GM12878 (cell line): ENCODE measurements around the gene CFAP92. TPM values are rescaled to one million over a fixed set of nuclear protein-coding genes. Genes with fewer than 3 reads are reported as not detected.

Experiments
- ATAC-seq: fragments of 200-7000 bp; cut with Tn5 transposase; 3 replicates; pipeline ENCODE4 v1.9.1; 2020; ENCODE audit warnings: mild to moderate bottlenecking, moderate library complexity
- BruUV-seq: library from RNA; stranded (reverse); fragments of 400-500 nt; replicated peaks from 2 replicates; lab custom pipeline; 2021; lab: Mats Ljungman, UMichigan
- CTCF ChIA-PET: fragments of 300-600 bp; sonication (Branson Sonifier 250); formaldehyde crosslinking; extraction: SDS; loops from one replicate; lab custom pipeline; 2021; ENCODE audit warnings: inconsistent platforms; lab: Yijun Ruan, JAX
- POLR2A ChIA-PET: fragments of 350-600 bp; formaldehyde crosslinking; extraction: SDS; loops from one replicate; lab custom pipeline; 2021; ENCODE audit warnings: inconsistent platforms; lab: Charles Lee
- RAD21 ChIA-PET: fragments of 300-600 bp; sonication (Branson Sonifier 250); formaldehyde crosslinking; loops from one replicate; lab custom pipeline; 2023; ENCODE audit warnings: antibody characterized with exemption; ENCODE audit not compliant: unreplicated experiment; lab: Charles Lee
- SMC1A ChIA-PET: fragments of 300-600 bp; sonication (Branson Sonifier 250); formaldehyde crosslinking; loops from one replicate; lab custom pipeline; 2023; ENCODE audit not compliant: unreplicated experiment, uncharacterized antibody; lab: Charles Lee
- DNase-seq: peaks from one replicate; pipeline ENCODE4 v3.0.0-alpha.2; 2011; ENCODE audit warnings: low read depth, low spot score
- FAIRE-seq: peaks from 3 replicates; lab custom pipeline; 2011; peaks lifted over from hg19 to GRCh38; lab: Jason Lieb, UNC
- H2AFZ ChIP-seq: 2 replicates; pipeline ENCODE4 v1.6.0; 2011; ENCODE audit warnings: low read depth, low read length, control low read depth; ENCODE audit not compliant: control insufficient read depth
- H3K27ac ChIP-seq: 2 replicates; pipeline ENCODE4 v1.5.1; 2011; ENCODE audit warnings: control low read depth; ENCODE audit not compliant: control insufficient read depth, insufficient read depth
- H3K27me3 ChIP-seq, 2 experiments: replicated peaks in 1 of 2; 2 replicates each; pipeline versions ENCODE4 v1.6.0 to v1.6.1; 2011; ENCODE audit warnings: low read length in 1 of 2; ENCODE audit not compliant: control insufficient read depth in 2 of 2, insufficient read depth in 2 of 2
- H3K36me3 ChIP-seq, 2 experiments: 2 replicates each; pipeline ENCODE4 v1.5.1; 2011; ENCODE audit warnings: low read length in 1 of 2; ENCODE audit not compliant: control insufficient read depth in 2 of 2, insufficient read depth in 2 of 2
- H3K4me1 ChIP-seq: 2 replicates; pipeline ENCODE4 v1.6.1; 2011; ENCODE audit warnings: mild to moderate bottlenecking, low read length, moderate library complexity, mixed read lengths; ENCODE audit not compliant: control insufficient read depth, insufficient read depth
- H3K4me2 ChIP-seq: 2 replicates; pipeline ENCODE4 v1.6.0; 2011; ENCODE audit warnings: control low read depth; ENCODE audit not compliant: control insufficient read depth, insufficient read depth
- H3K4me3 ChIP-seq: fragments of 200-600 bp; sonication (generic); 2 replicates; pipeline ENCODE4 v1.5.1; 2016
- H3K79me2 ChIP-seq: 2 replicates; pipeline ENCODE4 v1.6.0; 2011; ENCODE audit warnings: low read length; ENCODE audit not compliant: control insufficient read depth, insufficient read depth
- H3K9ac ChIP-seq: 2 replicates; pipeline ENCODE4 v1.8.0; 2011; ENCODE audit warnings: low read length, control low read depth, mixed read lengths; ENCODE audit not compliant: control insufficient read depth, insufficient read depth
- H3K9me3 ChIP-seq: replicated peaks from 3 replicates; pipeline ENCODE4 v1.5.1; 2011; ENCODE audit warnings: mild to moderate bottlenecking, low read length; ENCODE audit not compliant: control insufficient read depth, insufficient read depth
- H4K20me1 ChIP-seq: 2 replicates; pipeline ENCODE4 v1.6.0; 2011; ENCODE audit not compliant: control insufficient read depth, insufficient read depth
- CREM ChIP-seq: IDR thresholded peaks from 2 replicates; pipeline ENCODE4 v1.6.1; 2014; ENCODE audit warnings: antibody characterized with exemption, low read depth
- EP300 ChIP-seq, 2 experiments: fragments of 150-350 bp in 1 of 2; IDR thresholded peaks; 2 replicates each; pipeline ENCODE4 v1.6.1; 2011 to 2012; ENCODE audit warnings: low read depth in 2 of 2, low read length in 2 of 2, borderline replicate concordance in 1 of 2, improper control_type of control experiment in 1 of 2, inconsistent platforms in 1 of 2; ENCODE audit not compliant: control insufficient read depth in 1 of 2
- IRF4 ChIP-seq: IDR thresholded peaks from 2 replicates; pipeline ENCODE4 v1.6.1; 2011; ENCODE audit warnings: low read depth, low read length
- KDM1A ChIP-seq: fragments of 200-600 bp; sonication (generic); IDR thresholded peaks from 2 replicates; pipeline ENCODE4 v1.6.1; 2016; ENCODE audit warnings: borderline replicate concordance
- NR2C2 ChIP-seq: IDR thresholded peaks from 2 replicates; pipeline ENCODE4 v1.6.1; 2011; ENCODE audit warnings: borderline replicate concordance, low read depth; ENCODE audit not compliant: control insufficient read depth, insufficient read length
- PAX5 ChIP-seq: IDR thresholded peaks from 2 replicates; pipeline ENCODE4 v1.6.1; 2011; ENCODE audit warnings: low read depth, low read length, borderline replicate concordance
- POLR2AphosphoS5 ChIP-seq: IDR thresholded peaks from 2 replicates; pipeline ENCODE4 v1.6.1; 2011; ENCODE audit warnings: mild to moderate bottlenecking, low read length, inconsistent platforms
- STAT1 ChIP-seq: fragments of 450-650 bp; conservative IDR thresholded peaks from 2 replicates; pipeline ENCODE4 v1.6.1; 2014; ENCODE audit warnings: antibody characterized with exemption, mild to moderate bottlenecking
- TAF1 ChIP-seq: IDR thresholded peaks from 2 replicates; pipeline ENCODE4 v1.6.1; 2011; ENCODE audit warnings: mild to moderate bottlenecking, low read depth, low read length, borderline replicate concordance
- whole genome bisulfite sequencing: methylation state at CpG from one replicate; pipeline ENCODE4 v1.1.6; 2016; ENCODE audit warnings: low lambda C conversion rate; ENCODE audit not compliant: insufficient replicate concordance, insufficient coverage; ENCODE audit errors: missing lambda C conversion rate; 5-methylcytosine and 5-hydroxymethylcytosine counted together
- in situ Hi-C: fragments of 300-500 bp; cut with MboI; formaldehyde crosslinking; loops from 9 replicates; pipeline ENCODE4 v1.14.3; 2018; ENCODE audit warnings: mixed read lengths
- intact Hi-C: fragments of 100-400 bp; cut with micrococcal nuclease; formaldehyde crosslinking; loops from one replicate; pipeline ENCODE4 v1.14.2; 2022; ENCODE audit not compliant: unreplicated experiment
- polyA plus RNA-seq, 11 experiments: library from polyadenylated mRNA; depleted of rRNA in 4 of 11; unstranded in 6 of 11; stranded (reverse) in 5 of 11; fragments of >200 nt; fragmentation: Nextera tagmentation in 4 of 11; fragmentation: Illumina TruSeq in 1 of 11; extraction: Ambion mirVana in 4 of 11; extraction: Trizol in 1 of 11; gene quantifications; 1 replicate in 1 of 11; 2 replicates in 10 of 11; pipeline versions ENCODE4 v1.2.1 to v1.2.3, GENCODE V29; 2011 to 2016; ENCODE audit warnings: inconsistent platforms in 2 of 11, missing spikeins in 2 of 11, low read depth in 1 of 11
- total RNA-seq, 4 experiments: library from RNA; depleted of rRNA in 3 of 4; stranded (reverse); fragments of >200 nt in 3 of 4; fragmentation: Illumina TruSeq in 1 of 4; extraction: Trizol in 1 of 4; gene quantifications; 2 replicates each; pipeline versions ENCODE4 v1.2.1 to v1.2.3, GENCODE V29; 2013 to 2021
- TF ChIP-seq, protein P1 (sequence below), 3 experiments: IDR thresholded peaks in 2 of 3; conservative IDR thresholded peaks in 1 of 3; 2 replicates each; pipeline ENCODE4 v1.5.1; 2011; ENCODE audit warnings: low read depth in 3 of 3, low read length in 3 of 3, mild to moderate bottlenecking in 3 of 3, control low read depth in 2 of 3, moderate library complexity in 2 of 3, inconsistent platforms in 1 of 3, mixed read lengths in 1 of 3; ENCODE audit not compliant: control insufficient read depth in 2 of 3, insufficient read depth in 1 of 3; ENCODE audit errors: extremely low read depth in 1 of 3
- TF ChIP-seq, protein P2 (sequence below): fragments of 450-650 bp; formaldehyde crosslinking; IDR thresholded peaks from 2 replicates; pipeline ENCODE4 v1.5.0; 2022; ENCODE audit warnings: mild to moderate bottlenecking, missing genetic modification characterization
- TF ChIP-seq, protein P3 (sequence below): fragments of 150-350 bp; IDR thresholded peaks from 2 replicates; pipeline ENCODE4 v1.6.1; 2014; ENCODE audit warnings: mild to moderate bottlenecking, low read depth, low read length
- TF ChIP-seq, protein P4 (sequence below): fragments of 450-650 bp; IDR thresholded peaks from 2 replicates; pipeline ENCODE4 v1.6.1; 2016; ENCODE audit warnings: mild to moderate bottlenecking

The CFAP92 gene
- total and polyA plus RNA-seq, 10 of the 15 experiments (the other 5 are each of a cell fraction or from before 2014, with no cell fraction given), result 0.05 to 0.52 (median 0.14) TPM; not detected in 7

DNA sequence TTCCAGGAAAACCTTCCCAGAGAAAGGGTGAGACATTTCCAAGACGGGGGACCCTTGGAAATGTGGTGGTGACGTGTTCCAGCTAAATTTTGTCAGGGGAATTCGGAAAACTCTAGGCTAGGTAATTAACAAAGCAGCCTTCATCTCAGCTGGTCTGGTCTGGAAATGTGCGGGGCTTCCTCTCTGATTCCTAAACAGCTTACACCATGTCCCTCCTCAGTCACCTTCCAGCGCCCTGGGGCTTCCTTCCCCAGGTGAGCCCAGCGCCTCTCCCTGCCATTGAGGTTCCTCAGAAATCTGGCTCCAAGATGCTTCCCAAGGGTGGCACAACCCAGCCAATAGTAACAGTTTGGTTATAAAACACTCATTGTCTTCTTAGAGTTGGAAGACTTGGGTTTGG is 113.9 kb downstream of the CFAP92 start:
- H3K9ac ChIP-seq, result peak overlapping the region; percentile 94
- peak overlapping the region; percentile 96 for H3K4me2 ChIP-seq
- peak overlapping the region; percentile 91 for H2AFZ ChIP-seq
- ChIA-PET SMC1A (interaction anchor here (0.6 to 1.7 kb wide), 4 partner anchors 12 to 173 kb away, joined by 3 to 4 read pairs (median 4); no protein-coding TSS in a partner anchor), POLR2A (interaction anchor here (0.6 to 2.1 kb wide), 5 partner anchors 9 to 436 kb away, joined by 3 to 7 read pairs (median 5); partner anchors contain the start of gene RAB7A), CTCF (interaction anchor here (0.6 to 4.6 kb wide), 7 partner anchors 9 to 274 kb away, joined by 3 to 53 read pairs (median 3); no protein-coding TSS in a partner anchor), RAD21 (interaction anchor here (0.5 to 2.9 kb wide), 5 partner anchors 10 to 155 kb away, joined by 3 to 9 read pairs (median 3); no protein-coding TSS in a partner anchor)
- ATAC-seq (peak; percentile 15), FAIRE-seq (no peak), DNase-seq (no peak)
- peaks cover 55% of the 10 kb centered on the region for H3K79me2 ChIP-seq
- intact Hi-C loops (loop anchor here (2.0 to 5.0 kb wide), 2 partner anchors 199 to 367 kb away; partner anchors contain the start of gene COPG1), in situ Hi-C loops (no loop called here)
- 0% methylated on average over 6 of the region's 6 CpGs for WGBS
- H3K9me3 ChIP-seq, result no peaks in the 10 kb centered on the region
- H4K20me1 ChIP-seq, result no peaks in the 10 kb centered on the region
- BruUV-seq, result no TSS peak
- H3K27ac ChIP-seq, result peak overlapping the region; percentile 75
- H3K27me3 ChIP-seq, result no peaks in the 10 kb centered on the region
- peak overlapping the region; percentile 92 for H3K4me3 ChIP-seq
- peaks cover 18% of the 10 kb centered on the region for H3K4me1 ChIP-seq
- H3K36me3 ChIP-seq, result peaks cover 0 to 2% of the 10 kb centered on the region in 2 experiments; a peak in 2 of 4 replicates
- no peak for TF ChIP-seq PAX5
- TF ChIP-seq, protein P1, sequence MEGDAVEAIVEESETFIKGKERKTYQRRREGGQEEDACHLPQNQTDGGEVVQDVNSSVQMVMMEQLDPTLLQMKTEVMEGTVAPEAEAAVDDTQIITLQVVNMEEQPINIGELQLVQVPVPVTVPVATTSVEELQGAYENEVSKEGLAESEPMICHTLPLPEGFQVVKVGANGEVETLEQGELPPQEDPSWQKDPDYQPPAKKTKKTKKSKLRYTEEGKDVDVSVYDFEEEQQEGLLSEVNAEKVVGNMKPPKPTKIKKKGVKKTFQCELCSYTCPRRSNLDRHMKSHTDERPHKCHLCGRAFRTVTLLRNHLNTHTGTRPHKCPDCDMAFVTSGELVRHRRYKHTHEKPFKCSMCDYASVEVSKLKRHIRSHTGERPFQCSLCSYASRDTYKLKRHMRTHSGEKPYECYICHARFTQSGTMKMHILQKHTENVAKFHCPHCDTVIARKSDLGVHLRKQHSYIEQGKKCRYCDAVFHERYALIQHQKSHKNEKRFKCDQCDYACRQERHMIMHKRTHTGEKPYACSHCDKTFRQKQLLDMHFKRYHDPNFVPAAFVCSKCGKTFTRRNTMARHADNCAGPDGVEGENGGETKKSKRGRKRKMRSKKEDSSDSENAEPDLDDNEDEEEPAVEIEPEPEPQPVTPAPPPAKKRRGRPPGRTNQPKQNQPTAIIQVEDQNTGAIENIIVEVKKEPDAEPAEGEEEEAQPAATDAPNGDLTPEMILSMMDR (IDR thresholded peaks at IDR 0.05 in 2 of 3, conservative IDR thresholded peaks at IDR 0.05 in 1 of 3; ENCODE audit: control insufficient read depth in 2 of 3, extremely low read depth in 1 of 3, insufficient read depth in 1 of 3, low read depth in 3 of 3, low read length in 3 of 3), result no peak
- TF ChIP-seq, protein P2, sequence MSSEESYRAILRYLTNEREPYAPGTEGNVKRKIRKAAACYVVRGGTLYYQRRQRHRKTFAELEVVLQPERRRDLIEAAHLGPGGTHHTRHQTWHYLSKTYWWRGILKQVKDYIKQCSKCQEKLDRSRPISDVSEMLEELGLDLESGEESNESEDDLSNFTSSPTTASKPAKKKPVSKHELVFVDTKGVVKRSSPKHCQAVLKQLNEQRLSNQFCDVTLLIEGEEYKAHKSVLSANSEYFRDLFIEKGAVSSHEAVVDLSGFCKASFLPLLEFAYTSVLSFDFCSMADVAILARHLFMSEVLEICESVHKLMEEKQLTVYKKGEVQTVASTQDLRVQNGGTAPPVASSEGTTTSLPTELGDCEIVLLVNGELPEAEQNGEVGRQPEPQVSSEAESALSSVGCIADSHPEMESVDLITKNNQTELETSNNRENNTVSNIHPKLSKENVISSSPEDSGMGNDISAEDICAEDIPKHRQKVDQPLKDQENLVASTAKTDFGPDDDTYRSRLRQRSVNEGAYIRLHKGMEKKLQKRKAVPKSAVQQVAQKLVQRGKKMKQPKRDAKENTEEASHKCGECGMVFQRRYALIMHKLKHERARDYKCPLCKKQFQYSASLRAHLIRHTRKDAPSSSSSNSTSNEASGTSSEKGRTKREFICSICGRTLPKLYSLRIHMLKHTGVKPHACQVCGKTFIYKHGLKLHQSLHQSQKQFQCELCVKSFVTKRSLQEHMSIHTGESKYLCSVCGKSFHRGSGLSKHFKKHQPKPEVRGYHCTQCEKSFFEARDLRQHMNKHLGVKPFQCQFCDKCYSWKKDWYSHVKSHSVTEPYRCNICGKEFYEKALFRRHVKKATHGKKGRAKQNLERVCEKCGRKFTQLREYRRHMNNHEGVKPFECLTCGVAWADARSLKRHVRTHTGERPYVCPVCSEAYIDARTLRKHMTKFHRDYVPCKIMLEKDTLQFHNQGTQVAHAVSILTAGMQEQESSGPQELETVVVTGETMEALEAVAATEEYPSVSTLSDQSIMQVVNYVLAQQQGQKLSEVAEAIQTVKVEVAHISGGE (CRISPR knock-in tag), result no peak
- no peak for TF ChIP-seq CREM
- TF ChIP-seq, protein P3, sequence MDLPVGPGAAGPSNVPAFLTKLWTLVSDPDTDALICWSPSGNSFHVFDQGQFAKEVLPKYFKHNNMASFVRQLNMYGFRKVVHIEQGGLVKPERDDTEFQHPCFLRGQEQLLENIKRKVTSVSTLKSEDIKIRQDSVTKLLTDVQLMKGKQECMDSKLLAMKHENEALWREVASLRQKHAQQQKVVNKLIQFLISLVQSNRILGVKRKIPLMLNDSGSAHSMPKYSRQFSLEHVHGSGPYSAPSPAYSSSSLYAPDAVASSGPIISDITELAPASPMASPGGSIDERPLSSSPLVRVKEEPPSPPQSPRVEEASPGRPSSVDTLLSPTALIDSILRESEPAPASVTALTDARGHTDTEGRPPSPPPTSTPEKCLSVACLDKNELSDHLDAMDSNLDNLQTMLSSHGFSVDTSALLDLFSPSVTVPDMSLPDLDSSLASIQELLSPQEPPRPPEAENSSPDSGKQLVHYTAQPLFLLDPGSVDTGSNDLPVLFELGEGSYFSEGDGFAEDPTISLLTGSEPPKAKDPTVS, result no peak
- no peak for TF ChIP-seq IRF4
- TF ChIP-seq NR2C2, result no peak
- no peak for TF ChIP-seq TAF1
- no peak for TF ChIP-seq STAT1
- no peak for TF ChIP-seq KDM1A
- TF ChIP-seq, protein P4, sequence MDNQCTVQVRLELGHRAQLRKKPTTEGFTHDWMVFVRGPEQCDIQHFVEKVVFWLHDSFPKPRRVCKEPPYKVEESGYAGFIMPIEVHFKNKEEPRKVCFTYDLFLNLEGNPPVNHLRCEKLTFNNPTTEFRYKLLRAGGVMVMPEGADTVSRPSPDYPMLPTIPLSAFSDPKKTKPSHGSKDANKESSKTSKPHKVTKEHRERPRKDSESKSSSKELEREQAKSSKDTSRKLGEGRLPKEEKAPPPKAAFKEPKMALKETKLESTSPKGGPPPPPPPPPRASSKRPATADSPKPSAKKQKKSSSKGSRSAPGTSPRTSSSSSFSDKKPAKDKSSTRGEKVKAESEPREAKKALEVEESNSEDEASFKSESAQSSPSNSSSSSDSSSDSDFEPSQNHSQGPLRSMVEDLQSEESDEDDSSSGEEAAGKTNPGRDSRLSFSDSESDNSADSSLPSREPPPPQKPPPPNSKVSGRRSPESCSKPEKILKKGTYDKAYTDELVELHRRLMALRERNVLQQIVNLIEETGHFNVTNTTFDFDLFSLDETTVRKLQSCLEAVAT, result no peak
- no peak for TF ChIP-seq EP300 (IDR thresholded peaks at IDR 0.05; ENCODE audit: borderline replicate concordance in 1 of 2, control insufficient read depth in 1 of 2, low read depth in 2 of 2, low read length in 2 of 2)
- TF ChIP-seq POLR2AphosphoS5, result no peak
